Heart left ventricle (tissue), 13 donors: ENCODE results near the gene ERN1.

Experiments
- CTCF ChIP-seq, 12 donors: fragments of 200-600 bp; sonication (generic) in 4 of 12; IDR thresholded peaks; one replicate each; pipeline versions ENCODE4 v1.5.0 to v1.8.0; 2018 to 2022; ENCODE audit warnings: antibody characterized with exemption in 12 of 12, mild to moderate bottlenecking in 5 of 12
- POLR2A ChIP-seq, 2 donors: fragments of 450-650 bp; IDR thresholded peaks; one replicate each; pipeline ENCODE4 v1.6.1; 2017; ENCODE audit warnings: antibody characterized with exemption in 2 of 2, mild to moderate bottlenecking in 2 of 2, moderate library complexity in 2 of 2
- donor health status: ischemic (EF 13 %, LVEDD 7.1; RV severe dilation, severe dysfunction).
- donor health status: DM: no; HTN: yes; CAD: no.
- donor health status: DM: no; HTN: no; CAD: no.
- donor health status: ischemic (EF 25% LVEDD 6.9; RV normal size, moderate dysfunction).
- donor health status: ischemic (EF 25% LVEDD 5.7; RV mildly dilated, moderate dysfunction).
- donor health status: ischemic (EF 35%, LVEDD 5.7; RV mildly dilated, moderate dysfunction).
- donor health status: nonischemic (EF 11% LVEDD 7.7; RV severe dilation, severe dysfunction).
- donor health status: DM: yes; HTN: yes; CAD: no.
- donor health status: PGD.
- donor health status: ischemic (EF 29% LVEDD 5.4; RV normal size, mild dysfunction).
- donor health status: nonischemic (EF 23%, LVEDD 6.1; RV moderate dilation, normal function).

- TF ChIP-seq CTCF (IDR thresholded peaks at IDR 0.05) (no peak), POLR2A (IDR thresholded peaks at IDR 0.05) (no peak)
Measured at GRCh38 chr17:64070213-64070612, 59.7 kb downstream of the ERN1 start.
